HepG2 (cell line): ENCODE measurements around the gene SHC1. TPM values are rescaled to one million over a fixed set of nuclear protein-coding genes. Genes with fewer than 3 reads are reported as not detected.

Experiments used
- CERS6 ChIP-seq: sonication (generic); formaldehyde crosslinking; IDR thresholded peaks from 2 replicates; pipeline ENCODE4 v1.5.0; 2020; ENCODE audit warnings: missing genetic modification reagents
- CHD4 ChIP-seq: fragments of 200-600 bp; sonication (generic); IDR thresholded peaks from 2 replicates; pipeline ENCODE4 v1.7.0; 2017; ENCODE audit warnings: mild to moderate bottlenecking, low read length, borderline replicate concordance
- CREBL2 ChIP-seq: sonication (generic); formaldehyde crosslinking; IDR thresholded peaks from 2 replicates; pipeline ENCODE4 v1.8.1; 2023; ENCODE audit warnings: missing genetic modification reagents, mild to moderate bottlenecking, borderline replicate concordance
- GPBP1L1 ChIP-seq: sonication (generic); formaldehyde crosslinking; IDR thresholded peaks from 2 replicates; pipeline ENCODE4 v1.5.0; 2020; ENCODE audit warnings: mild to moderate bottlenecking, missing genetic modification reagents
- HOXA3 ChIP-seq: sonication (generic); formaldehyde crosslinking; IDR thresholded peaks from 2 replicates; pipeline ENCODE4 v1.5.0; 2020; ENCODE audit warnings: missing genetic modification reagents
- HOXA5 ChIP-seq: sonication (generic); formaldehyde crosslinking; IDR thresholded peaks from 2 replicates; pipeline ENCODE4 v1.4.0; 2020; ENCODE audit warnings: missing genetic modification reagents
- HOXA9 ChIP-seq: sonication (generic); formaldehyde crosslinking; IDR thresholded peaks from 2 replicates; pipeline ENCODE4 v1.8.1; 2022; ENCODE audit warnings: missing genetic modification reagents, mild to moderate bottlenecking, moderate library complexity, borderline replicate concordance
- IRF9 ChIP-seq: sonication (generic); formaldehyde crosslinking; IDR thresholded peaks from 2 replicates; pipeline ENCODE4 v1.8.0; 2022; ENCODE audit warnings: missing genetic modification reagents, mild to moderate bottlenecking, borderline replicate concordance
- MED1 ChIP-seq: sonication (generic); formaldehyde crosslinking; IDR thresholded peaks from 2 replicates; pipeline ENCODE4 v1.4.0; 2020; ENCODE audit warnings: missing genetic modification reagents
- MTA1 ChIP-seq: sonication (generic); formaldehyde crosslinking; IDR thresholded peaks from 2 replicates; pipeline ENCODE4 v1.4.0; 2020; ENCODE audit warnings: missing genetic modification reagents, mild to moderate bottlenecking, borderline replicate concordance
- SAFB2 ChIP-seq: sonication (generic); formaldehyde crosslinking; IDR thresholded peaks from 2 replicates; pipeline ENCODE4 v1.5.1; 2020; ENCODE audit warnings: missing genetic modification reagents, low read depth, mild to moderate bottlenecking, borderline replicate concordance
- SMAD9 ChIP-seq: sonication (generic); formaldehyde crosslinking; IDR thresholded peaks from 2 replicates; pipeline ENCODE4 v1.5.1; 2020; ENCODE audit warnings: mild to moderate bottlenecking, missing genetic modification reagents
- SP2 ChIP-seq: sonication (generic); formaldehyde crosslinking; IDR thresholded peaks from 2 replicates; pipeline ENCODE4 v1.5.1; 2020; ENCODE audit warnings: mild to moderate bottlenecking, missing genetic modification reagents
- THAP9 ChIP-seq: sonication (generic); formaldehyde crosslinking; IDR thresholded peaks from 2 replicates; pipeline ENCODE4; 2020; ENCODE audit warnings: missing genetic modification reagents, mild to moderate bottlenecking, borderline replicate concordance
- USF2 ChIP-seq, 2 experiments: sonication (generic) in 1 of 2; formaldehyde crosslinking in 1 of 2; IDR thresholded peaks; 2 replicates each; pipeline versions ENCODE4 v1.5.1 to v1.6.1; 2011 to 2020; ENCODE audit warnings: borderline replicate concordance in 1 of 2, low read depth in 1 of 2, low read length in 1 of 2, mild to moderate bottlenecking in 1 of 2, missing genetic modification reagents in 1 of 2, moderate library complexity in 1 of 2
- XBP1 ChIP-seq: sonication (generic); formaldehyde crosslinking; IDR thresholded peaks from 2 replicates; pipeline ENCODE4 v1.5.0; 2020; ENCODE audit warnings: missing genetic modification reagents
- ZNF619 ChIP-seq: sonication (generic); formaldehyde crosslinking; IDR thresholded peaks from 2 replicates; pipeline ENCODE4 v1.4.0; 2020; ENCODE audit warnings: mild to moderate bottlenecking, missing genetic modification reagents
- ZSCAN30 ChIP-seq: sonication (generic); formaldehyde crosslinking; IDR thresholded peaks from 2 replicates; pipeline ENCODE4 v1.5.0; 2020; ENCODE audit warnings: mild to moderate bottlenecking, missing genetic modification reagents
- polyA plus RNA-seq, 8 experiments: library from polyadenylated mRNA; depleted of rRNA in 3 of 8; stranded (reverse) in 7 of 8; unstranded in 1 of 8; fragments of >200 nt; fragmentation: Illumina TruSeq in 4 of 8; extraction: Trizol in 4 of 8; gene quantifications; 2 replicates each; pipeline versions ENCODE4 v1.2.1 to v1.2.3, GENCODE V29; 2011 to 2016; ENCODE audit warnings: low read depth in 4 of 8, missing spikeins in 1 of 8, mixed read lengths in 1 of 8; ENCODE audit not compliant: insufficient read depth in 1 of 8
- total RNA-seq, 5 experiments: library from RNA; depleted of rRNA; stranded (reverse); fragments of >200 nt; fragmentation: Illumina TruSeq; extraction: Trizol; gene quantifications; 2 replicates each; pipeline ENCODE4 v1.2.3, GENCODE V29; 2016; ENCODE audit warnings: low read depth in 1 of 5

SHC1 gene
- total and polyA plus RNA-seq, 2 of the 13 experiments (the other 11 are each of a cell fraction or from before 2014, with no cell fraction given), result 52.0 to 137 TPM

- TF ChIP-seq USF2 (IDR thresholded peaks at IDR 0.05; ENCODE audit: low read depth, low read length) (no peak), USF2 (CRISPR knock-in tag; IDR thresholded peaks at IDR 0.05; ENCODE audit: borderline replicate concordance) (no peak), CHD4 (0 out of 2 replicates have a peak, but pooled peaks have one; percentile 24), ZSCAN30 (peak; percentile 88), SMAD9 (CRISPR knock-in tag) (no peak), HOXA9 (CRISPR knock-in tag) (no peak), HOXA5 (peak; percentile 2; the same call in 1 of the 2 replicates), MED1 (CRISPR knock-in tag) (no peak), HOXA3 (CRISPR knock-in tag) (0 out of 2 replicates have a peak, but pooled peaks have one; percentile 11), MTA1 (CRISPR knock-in tag) (no peak), THAP9 (no peak), ZNF619 (CRISPR knock-in tag) (no peak), SP2 (CRISPR knock-in tag) (no peak), SAFB2 (no peak), CREBL2 (CRISPR knock-in tag) (no peak), IRF9 (peak; percentile 14; the same call in 1 of the 2 replicates), GPBP1L1 (CRISPR knock-in tag) (no peak), CERS6 (CRISPR knock-in tag) (no peak), XBP1 (CRISPR knock-in tag) (no peak)
Measured at GRCh38 chr1:155003227-155003765, 32.7 kb upstream of the SHC1 start (continued).
